WTC11 (cell line): ENCODE results near the gene ITK. TPM values are rescaled to one million over a fixed set of nuclear protein-coding genes. Genes with fewer than 3 reads are reported as not detected.

Experiments
- ATAC-seq: fragments of 200-7000 bp; cut with Tn5 transposase; 2 replicates; pipeline ENCODE4 v1.10.0; 2021; ENCODE audit warnings: mild to moderate bottlenecking, moderate library complexity
- CTCF ChIA-PET: fragments of 300-600 bp; sonication (Branson Sonifier 250); formaldehyde crosslinking; loops from one replicate; lab custom pipeline; 2021; ENCODE audit warnings: antibody characterized with exemption; lab: Charles Lee
- POLR2A ChIA-PET: fragments of 350-600 bp; sonication (Branson Sonifier 250); formaldehyde crosslinking; loops from one replicate; lab custom pipeline; 2021; ENCODE audit warnings: antibody characterized with exemption; lab: Charles Lee
- DNase-seq: peaks from one replicate; pipeline ENCODE4 v3.0.0; 2021; ENCODE audit warnings: low spot score
- H3K27ac Mint-ChIP-seq: 2 replicates; pipeline ENCODE4 v1.8.0; 2021; ENCODE audit warnings: mixed read lengths
- H3K27me3 Mint-ChIP-seq: 2 replicates; pipeline ENCODE4 v1.8.0; 2021; ENCODE audit warnings: low read depth, mild to moderate bottlenecking, moderate library complexity, mixed read lengths
- H3K36me3 Mint-ChIP-seq: 2 replicates; pipeline ENCODE4 v1.8.0; 2021; ENCODE audit warnings: mixed read lengths
- H3K4me1 Mint-ChIP-seq: 2 replicates; pipeline ENCODE4 v1.8.0; 2022; ENCODE audit warnings: mixed read lengths
- H3K4me3 Mint-ChIP-seq: 2 replicates; pipeline ENCODE4 v1.8.0; 2021; ENCODE audit warnings: mild to moderate bottlenecking, moderate library complexity, mixed read lengths
- H3K9me3 Mint-ChIP-seq: 2 replicates; pipeline ENCODE4 v1.8.0; 2021; ENCODE audit warnings: mixed read lengths
- ATF2 ChIP-seq: sonication (generic); formaldehyde crosslinking; IDR thresholded peaks from 2 replicates; pipeline ENCODE4 v1.8.1; 2022; ENCODE audit warnings: low read depth, missing genetic modification reagents, borderline replicate concordance
- ATF6 ChIP-seq: sonication (generic); formaldehyde crosslinking; IDR thresholded peaks from 2 replicates; pipeline ENCODE4 v1.8.1; 2023; ENCODE audit warnings: mild to moderate bottlenecking, missing genetic modification reagents
- CTCF ChIP-seq: fragments of 200-600 bp; IDR thresholded peaks from 2 replicates; pipeline ENCODE4 v1.8.0; 2022; ENCODE audit warnings: antibody characterized with exemption
- E2F4 ChIP-seq: sonication (generic); formaldehyde crosslinking; IDR thresholded peaks from 2 replicates; pipeline ENCODE4 v1.8.1; 2022; ENCODE audit warnings: low read depth, mild to moderate bottlenecking, moderate library complexity, missing genetic modification reagents, borderline replicate concordance
- ELF4 ChIP-seq: sonication (generic); formaldehyde crosslinking; IDR thresholded peaks from 2 replicates; pipeline ENCODE4 v1.8.1; 2022; ENCODE audit warnings: low read depth, mild to moderate bottlenecking, moderate library complexity, missing genetic modification reagents
- IRF2 ChIP-seq: sonication (generic); formaldehyde crosslinking; IDR thresholded peaks from 2 replicates; pipeline ENCODE4 v1.8.0; 2022; ENCODE audit warnings: low read depth, missing genetic modification reagents, borderline replicate concordance
- KAT7 ChIP-seq: sonication (generic); formaldehyde crosslinking; IDR thresholded peaks from 2 replicates; pipeline ENCODE4 v1.8.1; 2023; ENCODE audit warnings: missing genetic modification reagents, mild to moderate bottlenecking, borderline replicate concordance
- NFYB ChIP-seq: sonication (generic); formaldehyde crosslinking; conservative IDR thresholded peaks from 2 replicates; pipeline ENCODE4 v1.8.0; 2022; ENCODE audit warnings: low read depth, missing genetic modification reagents
- RELA ChIP-seq: sonication (generic); formaldehyde crosslinking; IDR thresholded peaks from 2 replicates; pipeline ENCODE4 v1.8.1; 2022; ENCODE audit warnings: missing genetic modification reagents, mild to moderate bottlenecking, borderline replicate concordance
- RORB ChIP-seq: fragments of 250-450 bp; sonication (Bioruptor Pico); IDR thresholded peaks from 2 replicates; pipeline ENCODE4 v1.9.0; 2021; ENCODE audit warnings: mild to moderate bottlenecking
- SMAD3 ChIP-seq: sonication (generic); formaldehyde crosslinking; IDR thresholded peaks from 2 replicates; pipeline ENCODE4 v1.8.0; 2022; ENCODE audit warnings: missing genetic modification reagents, mild to moderate bottlenecking, borderline replicate concordance
- STAT6 ChIP-seq: sonication (generic); formaldehyde crosslinking; conservative IDR thresholded peaks from 2 replicates; pipeline ENCODE4 v1.8.1; 2023; ENCODE audit warnings: mild to moderate bottlenecking, low read depth, missing genetic modification reagents, moderate library complexity
- ZMAT4 ChIP-seq: fragments of 250-450 bp; sonication (Bioruptor Pico); IDR thresholded peaks from 2 replicates; pipeline ENCODE4 v1.9.0; 2021; ENCODE audit warnings: mild to moderate bottlenecking
- ZNF232 ChIP-seq: sonication (generic); formaldehyde crosslinking; IDR thresholded peaks from 2 replicates; pipeline ENCODE4 v1.8.0; 2022; ENCODE audit warnings: mild to moderate bottlenecking, missing genetic modification reagents
- ZNF317 ChIP-seq: sonication (generic); formaldehyde crosslinking; IDR thresholded peaks from 2 replicates; pipeline ENCODE4 v1.8.1; 2023; ENCODE audit warnings: low read depth, mild to moderate bottlenecking, moderate library complexity, missing genetic modification reagents, borderline replicate concordance
- ZNF423 ChIP-seq: fragments of 250-450 bp; sonication (Bioruptor Pico); IDR thresholded peaks from 2 replicates; pipeline ENCODE4 v2.1.2; 2022; ENCODE audit warnings: mild to moderate bottlenecking, moderate library complexity
- ZNF425 ChIP-seq: fragments of 250-450 bp; sonication (Bioruptor Pico); conservative IDR thresholded peaks from 2 replicates; pipeline ENCODE4 v1.9.0; 2021; ENCODE audit warnings: mild to moderate bottlenecking
- total RNA-seq: library from RNA; stranded (reverse); gene quantifications from 3 replicates; pipeline ENCODE4 v1.2.3, GENCODE V29; 2021

ITK gene
- total RNA-seq, 1 experiment from 2014 or later = 0.52 TPM

- no peaks in the 10 kb centered on the region for H3K9me3 Mint-ChIP-seq
- ATAC-seq (peak; percentile 34; the same call in 1 of the 2 replicates), DNase-seq (no peak)
- H3K4me1 Mint-ChIP-seq = peaks cover 7% of the 10 kb centered on the region
- no peak overlapping the region for H3K4me3 Mint-ChIP-seq
- POLR2A ChIA-PET = interaction anchor here (0.7 kb wide), 1 partner anchor 448 kb away, joined by 3 read pairs; the partner anchor contains the start of gene THG1L
- no peak overlapping the region for H3K27ac Mint-ChIP-seq
- H3K36me3 Mint-ChIP-seq = peaks cover 22% of the 10 kb centered on the region
- no peak for TF ChIP-seq ZNF425 (CRISPR knock-in tag)
- no peak for TF ChIP-seq ZNF232 (CRISPR knock-in tag)
- no peaks in the 10 kb centered on the region for H3K27me3 Mint-ChIP-seq
- CTCF ChIA-PET = interaction anchor here (1.0 to 1.3 kb wide), 2 partner anchors 21 to 40 kb away, joined by 3 to 5 read pairs; no protein-coding TSS in a partner anchor
Observed at GRCh38 chr5:157283434-157283833, 102.8 kb downstream of the ITK start.

- POLR2A ChIA-PET = no interaction called here
- no peak overlapping the region for H3K4me3 Mint-ChIP-seq
- TF ChIP-seq STAT6 (CRISPR knock-in tag) = no peak
- TF ChIP-seq ELF4 = no peak
- TF ChIP-seq SMAD3 (CRISPR knock-in tag) = no peak
- TF ChIP-seq KAT7 = no peak
Observed at GRCh38 chr5:157284458-157285212, 104.0 kb downstream of the ITK start.

GRCh38 chr5:157285310-157286035 is 104.8 kb downstream of the ITK start:
- H3K36me3 Mint-ChIP-seq = peaks cover 25% of the 10 kb centered on the region
- no peak overlapping the region for H3K4me3 Mint-ChIP-seq
- DNase-seq = no peak
- H3K27me3 Mint-ChIP-seq = no peaks in the 10 kb centered on the region
- ChIA-PET POLR2A (no interaction called here), CTCF (interaction anchor here (1.1 to 3.3 kb wide), 2 partner anchors 8 to 18 kb away, joined by 3 to 21 read pairs; no protein-coding TSS in a partner anchor)
- no peaks in the 10 kb centered on the region for H3K9me3 Mint-ChIP-seq
- H3K4me1 Mint-ChIP-seq = peaks cover 5% of the 10 kb centered on the region; the same call in 1 of the 2 replicates
- no peak overlapping the region for H3K27ac Mint-ChIP-seq
- no peak for ATAC-seq
- no peak for TF ChIP-seq RELA (CRISPR knock-in tag)
- no peak for TF ChIP-seq ATF2 (CRISPR knock-in tag)
- no peak for TF ChIP-seq CTCF
- no peak for TF ChIP-seq E2F4
- no peak for TF ChIP-seq IRF2
- TF ChIP-seq NFYB = no peak
- TF ChIP-seq ZMAT4 (CRISPR knock-in tag) = no peak
- no peak for TF ChIP-seq ATF6 (CRISPR knock-in tag)
- no peak for TF ChIP-seq RORB (CRISPR knock-in tag)
- no peak for TF ChIP-seq ZNF317 (CRISPR knock-in tag)
- TF ChIP-seq ZNF423 (CRISPR knock-in tag) = no peak

More at GRCh38 chr5:157284458-157285212, 104.0 kb downstream of the ITK start:
- Mint-ChIP-seq H3K27ac (no peak overlapping the region), H3K36me3 (peaks cover 24% of the 10 kb centered on the region), H3K27me3 (no peaks in the 10 kb centered on the region), H3K4me1 (peaks cover 5% of the 10 kb centered on the region; the same call in 1 of the 2 replicates), H3K9me3 (no peaks in the 10 kb centered on the region)
- CTCF ChIA-PET = interaction anchor here (3.3 kb wide), 1 partner anchor 19 kb away, joined by 21 read pairs; no protein-coding TSS in a partner anchor
- DNase-seq (no peak), ATAC-seq (no peak)
